HG02642 (cell line): ENCODE data around the gene MRM2.

Source experiments
- ATAC-seq: cut with Tn5 transposase; IDR thresholded peaks from one replicate; pipeline ENCODE4 v1.9.1; 2021; ENCODE audit warnings: mild to moderate bottlenecking; ENCODE audit not compliant: unreplicated experiment, poor library complexity

MRM2 gene

DNA sequence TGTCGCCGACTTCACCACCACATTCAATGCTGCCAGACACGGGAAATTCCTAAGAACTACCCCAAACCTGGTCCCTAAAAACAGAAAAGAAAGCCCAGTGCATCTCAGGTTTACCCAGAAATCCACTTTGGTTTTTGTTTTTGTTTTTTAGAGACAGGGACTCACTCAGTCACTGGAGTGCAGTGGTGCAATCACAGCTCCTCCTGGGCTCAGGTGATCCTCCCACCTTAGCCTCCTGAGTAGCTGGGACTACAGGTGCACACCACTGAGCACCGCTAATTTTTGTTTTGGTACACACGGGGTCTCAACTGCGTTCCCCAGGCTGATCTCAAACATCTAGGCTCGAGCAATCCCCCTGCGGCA, 32.1 kb downstream of the MRM2 start:
- no peak for ATAC-seq

DNA sequence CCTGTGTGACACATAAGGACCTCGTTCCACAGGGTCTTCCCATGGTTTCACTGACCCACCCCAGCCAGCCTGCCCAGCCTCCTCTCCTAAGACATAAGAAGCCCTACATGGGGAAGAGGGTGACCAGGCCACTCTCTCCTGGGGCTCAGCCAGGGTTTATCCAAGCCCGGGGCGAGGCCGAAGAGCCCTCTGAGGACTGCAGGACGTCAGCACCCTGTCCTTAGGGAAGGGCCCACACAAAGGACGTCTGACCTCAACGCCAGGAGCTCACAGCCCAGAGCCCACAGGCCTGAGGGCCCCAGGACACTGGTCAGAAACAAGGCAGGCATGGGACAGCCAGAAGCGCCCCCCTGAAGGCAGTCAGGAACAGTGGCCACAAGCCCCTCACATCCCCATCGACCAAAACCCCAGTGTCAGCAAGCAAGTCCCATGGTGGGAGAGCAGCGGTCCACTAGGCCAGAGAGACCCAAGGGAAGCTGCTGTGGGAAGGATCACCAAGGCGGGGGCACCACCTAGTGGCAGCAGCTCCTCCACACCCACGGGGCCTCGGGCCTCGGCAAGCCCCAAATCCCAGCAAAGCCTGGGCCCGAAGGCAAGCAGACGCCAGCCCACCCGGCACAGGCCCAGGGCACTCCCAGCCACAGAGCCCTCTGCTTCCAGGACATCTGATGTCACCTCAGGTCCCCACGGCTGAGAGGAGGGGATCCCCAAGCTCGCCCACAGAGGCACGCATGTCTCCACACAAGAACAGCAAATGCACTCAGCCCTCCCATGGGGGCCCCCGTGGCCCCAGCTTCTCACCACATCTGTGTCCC, 32.7 kb downstream of the MRM2 start:
- ATAC-seq, result peak; percentile 64

DNA sequence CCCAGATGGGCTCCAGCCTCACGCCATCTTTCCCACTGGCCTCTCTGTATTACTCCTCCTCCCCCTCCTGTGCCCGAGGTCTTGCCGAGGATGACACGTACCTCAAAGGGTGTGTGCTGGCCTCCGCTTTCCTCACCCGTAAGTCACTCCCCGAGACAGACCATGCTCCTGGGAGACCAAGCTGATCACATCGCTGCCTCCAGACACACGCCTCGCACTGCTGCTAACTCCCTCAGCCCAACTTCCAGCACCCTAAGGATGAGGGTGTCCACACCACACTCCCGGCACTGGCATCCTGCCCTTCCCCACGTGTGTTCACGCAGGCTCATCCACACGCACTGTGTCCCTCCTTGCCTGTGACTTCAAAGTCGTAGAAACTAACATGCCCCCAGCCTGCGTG, 33.3 kb downstream of the MRM2 start:
- ATAC-seq, result no peak

DNA sequence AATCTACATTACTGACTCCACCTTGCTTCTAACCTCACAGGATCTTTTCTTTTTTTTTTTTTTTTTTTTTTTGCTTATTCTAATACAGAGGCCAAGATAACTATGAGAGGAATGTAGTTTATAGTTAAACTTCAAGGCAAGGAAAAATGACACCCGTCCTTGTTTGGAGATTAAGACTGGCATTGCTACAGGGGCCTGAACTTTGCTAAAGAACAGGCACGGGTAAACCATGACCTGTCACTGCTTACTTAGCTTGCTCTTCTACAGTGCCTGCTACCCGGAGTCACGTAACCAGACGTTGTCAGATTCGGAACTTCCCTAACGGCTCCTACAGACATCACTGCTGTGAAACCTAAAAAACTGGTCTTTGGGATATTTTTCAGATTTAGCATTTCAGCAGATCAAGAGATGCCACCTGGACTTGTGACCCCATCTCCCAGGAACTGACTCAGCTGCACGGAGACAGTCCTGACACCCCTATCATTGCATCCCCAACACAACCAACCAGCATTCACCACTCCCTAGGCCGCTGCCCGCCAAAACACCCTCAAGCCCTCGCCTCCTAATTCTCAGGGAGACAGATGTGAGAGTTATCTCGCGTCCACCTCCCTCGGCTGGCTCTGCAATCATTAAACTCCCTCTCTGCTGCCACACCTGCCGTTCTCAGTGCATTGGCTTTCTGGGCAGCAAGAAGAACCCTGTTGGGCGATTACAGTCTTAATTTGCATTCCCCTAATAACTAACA, 36.8 kb downstream of the MRM2 start:
- ATAC-seq, result no peak

DNA sequence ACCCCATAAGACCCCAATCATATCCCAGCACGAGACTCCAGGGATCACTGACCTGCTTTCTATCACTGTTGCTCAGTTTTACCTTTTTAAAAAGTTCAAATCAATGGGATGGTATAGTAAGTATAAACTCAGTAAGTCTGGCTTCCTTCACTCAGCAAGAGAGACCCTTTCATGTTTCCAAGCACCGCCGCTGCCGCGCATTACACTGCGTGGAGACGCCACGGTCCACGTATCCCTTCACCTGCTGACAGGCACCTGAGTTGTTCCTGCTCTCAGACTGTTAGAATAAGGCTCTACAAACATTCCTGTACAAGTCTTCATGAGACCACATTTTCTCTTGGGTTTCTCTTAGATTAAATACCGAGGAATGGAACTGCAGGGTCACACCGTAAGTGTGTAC, 37.6 kb downstream of the MRM2 start:
- no peak for ATAC-seq

DNA sequence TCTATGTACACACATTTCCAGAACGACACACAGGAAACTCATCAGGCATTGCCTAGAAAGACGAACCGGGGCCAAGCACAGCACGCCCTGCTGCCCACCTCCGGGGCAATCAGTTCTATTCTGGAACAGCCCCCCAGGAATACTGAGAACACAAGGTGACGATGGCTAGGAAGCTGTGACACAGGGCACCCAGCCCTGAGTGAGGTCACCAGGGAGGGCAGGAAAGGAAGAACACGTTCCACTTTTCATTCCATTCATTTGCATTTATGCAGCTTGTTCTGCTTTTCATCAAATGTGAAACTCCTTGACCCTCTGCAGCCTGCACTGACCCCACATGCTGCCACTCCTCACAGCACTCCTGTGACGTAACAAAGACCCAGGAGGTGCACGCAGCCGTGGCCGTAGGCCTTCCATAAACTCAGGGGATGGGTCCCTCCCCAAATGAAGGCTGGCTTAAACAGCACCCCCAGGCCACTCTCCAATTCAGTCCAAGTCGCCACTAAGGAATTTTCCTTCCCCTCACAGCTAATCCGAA, 38.2 kb downstream of the MRM2 start:
- no peak for ATAC-seq

DNA sequence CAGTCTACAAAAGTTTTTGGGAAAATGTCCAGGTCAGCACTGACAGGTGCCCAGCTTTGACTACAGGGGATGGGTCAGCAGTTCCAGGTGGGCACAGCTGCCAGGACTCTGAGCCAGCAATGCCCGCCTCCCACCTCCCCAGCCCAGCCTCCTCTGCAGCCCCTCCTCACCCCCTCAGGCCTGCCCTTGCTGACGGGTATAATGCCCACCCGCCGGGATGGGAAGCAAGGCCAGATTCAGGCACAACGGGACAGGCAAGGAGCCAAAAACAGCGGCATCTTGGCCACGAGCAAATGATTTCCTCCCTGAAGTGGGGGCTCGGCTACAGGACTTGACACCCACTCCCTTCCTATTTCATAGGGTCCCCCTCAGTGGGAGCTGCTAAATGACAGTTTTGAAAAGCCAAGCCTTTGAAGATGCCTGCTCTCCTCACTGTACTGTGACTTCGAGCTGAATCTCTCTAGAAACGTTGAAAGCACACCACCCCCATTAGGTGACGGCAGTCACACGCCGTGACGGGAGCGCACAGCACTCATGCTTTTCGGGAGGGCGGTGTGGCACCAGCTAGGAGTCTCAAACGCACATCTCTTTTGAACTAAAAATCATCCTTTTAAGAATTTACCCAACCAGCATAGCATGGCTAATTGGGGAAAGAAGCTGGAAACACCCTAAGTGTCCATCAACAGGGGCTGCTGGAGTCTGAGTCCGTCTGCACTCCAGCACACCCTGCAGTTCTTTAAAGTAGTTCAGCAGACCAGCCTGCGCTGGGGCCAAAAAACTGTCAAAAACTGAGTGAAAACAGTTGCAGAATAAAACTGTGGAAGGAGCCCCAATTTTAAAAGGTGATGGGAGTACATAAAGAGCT, 38.9 kb downstream of the MRM2 start:
- ATAC-seq, result no peak

DNA sequence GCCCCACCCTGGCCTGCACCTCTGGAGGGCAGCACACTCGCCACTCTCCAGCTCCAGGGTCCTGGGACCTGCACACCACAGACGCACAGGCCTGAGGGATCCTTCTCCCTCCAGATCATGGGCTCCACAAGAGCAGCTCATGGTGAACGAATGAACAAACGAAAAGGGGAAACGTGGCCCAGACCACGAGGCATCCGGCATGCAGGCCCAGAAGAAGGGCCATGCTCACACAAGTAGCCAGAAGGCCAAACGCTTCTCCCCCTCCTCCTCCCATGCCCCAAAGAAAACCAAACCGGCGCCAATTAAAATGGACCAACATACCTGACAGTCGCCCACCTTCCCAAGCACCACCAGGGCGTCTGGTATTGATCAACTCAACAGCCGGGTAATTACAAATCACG, 39.6 kb downstream of the MRM2 start:
- ATAC-seq, result no peak

DNA sequence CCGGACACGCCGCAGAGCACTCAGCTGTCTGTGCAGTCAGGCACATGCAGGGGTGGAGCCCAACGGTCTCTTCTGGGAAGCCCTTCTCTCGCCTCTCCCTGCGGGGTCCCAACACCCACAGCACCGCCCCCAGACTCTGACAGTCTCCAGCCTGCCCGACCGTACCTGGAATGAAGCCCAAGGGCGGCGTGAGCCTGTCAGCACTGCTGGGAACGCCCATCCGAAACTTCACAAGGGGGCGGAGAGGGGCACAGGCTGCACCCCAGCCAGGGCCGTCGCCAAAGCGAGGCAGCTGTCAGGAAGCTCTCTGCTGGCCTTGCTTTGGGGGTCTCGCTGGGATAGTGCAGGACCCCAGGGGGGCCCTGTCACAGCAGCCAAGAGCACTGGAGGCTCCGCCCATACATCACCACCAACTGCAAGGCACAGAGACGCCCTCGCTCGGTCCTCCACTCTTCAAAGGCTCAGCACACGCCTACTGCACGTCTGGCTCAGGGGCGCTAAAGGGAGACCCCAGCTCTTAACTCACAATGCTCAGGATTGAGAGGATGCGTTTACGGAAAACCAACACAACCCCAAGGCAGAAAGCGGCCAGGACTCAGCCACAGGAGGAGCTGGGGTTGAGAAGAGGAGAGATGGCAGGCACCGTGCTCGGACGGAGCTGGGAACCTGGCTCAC, 40.2 kb downstream of the MRM2 start:
- ATAC-seq, result no peak

DNA sequence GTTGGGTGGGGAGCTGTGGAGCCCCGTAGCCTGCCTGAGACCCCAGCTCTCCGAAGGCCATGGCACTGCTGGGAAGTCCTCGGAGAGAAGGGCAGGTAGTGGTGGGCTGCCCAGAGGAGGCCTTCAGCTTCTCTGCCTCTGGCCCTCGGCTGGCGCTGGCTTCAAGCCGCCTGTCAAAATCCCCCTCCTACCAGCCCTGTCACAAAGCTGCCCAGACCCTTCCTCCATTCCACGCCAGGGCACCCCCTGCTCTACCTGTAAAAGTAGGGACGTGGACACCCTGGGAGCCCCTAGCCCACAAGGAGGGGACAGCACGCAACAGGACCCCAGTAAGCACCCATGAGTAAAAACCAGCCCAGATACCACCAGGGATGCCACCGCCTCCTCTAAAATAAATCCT, 40.9 kb downstream of the MRM2 start:
- ATAC-seq, result no peak

DNA sequence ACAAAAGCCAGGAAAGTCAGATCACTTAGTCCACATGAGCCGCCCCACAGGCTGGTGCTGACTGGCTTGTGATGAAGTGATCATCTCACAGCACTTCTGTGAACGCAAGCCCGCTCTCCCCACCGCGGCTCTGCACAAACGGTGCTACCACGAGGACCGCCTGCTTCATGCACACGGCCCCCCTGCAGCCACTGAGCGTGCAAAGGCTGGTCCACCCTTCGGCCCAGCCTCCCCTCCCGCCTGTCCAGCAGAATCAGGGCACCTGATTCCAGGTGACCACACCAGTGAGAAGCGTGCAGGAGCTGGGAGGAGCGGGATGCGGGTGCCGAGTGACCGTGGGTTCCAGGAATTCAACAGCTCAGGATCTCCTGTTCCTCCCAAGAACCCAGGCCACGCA, 41.4 kb downstream of the MRM2 start:
- ATAC-seq, result no peak

DNA sequence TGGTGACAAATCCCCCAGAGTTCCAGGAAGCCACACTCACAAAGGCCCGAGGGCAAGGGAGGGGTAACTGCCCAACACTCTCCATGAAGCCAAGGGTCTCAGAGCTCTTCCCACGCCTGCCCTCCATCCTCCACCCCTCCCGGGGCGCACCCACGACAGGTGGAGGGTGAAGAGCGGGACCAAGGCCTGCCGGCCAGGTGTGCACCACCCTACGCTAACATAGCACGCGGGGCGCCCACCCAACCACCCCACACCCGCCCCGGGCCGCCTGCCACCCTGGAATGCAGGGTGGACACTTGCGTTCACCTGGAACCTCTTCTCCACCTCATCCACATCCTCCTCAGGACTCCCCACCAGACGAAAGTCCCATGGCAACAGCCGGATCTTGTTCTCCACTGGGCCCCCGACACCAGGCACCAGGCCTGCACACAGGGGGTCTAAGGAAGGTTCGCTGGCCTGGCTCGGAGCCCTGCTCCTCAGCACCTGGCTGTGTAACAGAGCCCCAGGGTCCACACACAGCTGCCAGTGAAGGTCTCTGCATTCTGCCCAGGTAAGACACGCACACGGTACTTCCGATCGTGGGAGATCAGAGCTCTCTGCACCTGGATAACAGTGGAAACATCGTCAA, 41.9 kb downstream of the MRM2 start:
- ATAC-seq, result no peak

DNA sequence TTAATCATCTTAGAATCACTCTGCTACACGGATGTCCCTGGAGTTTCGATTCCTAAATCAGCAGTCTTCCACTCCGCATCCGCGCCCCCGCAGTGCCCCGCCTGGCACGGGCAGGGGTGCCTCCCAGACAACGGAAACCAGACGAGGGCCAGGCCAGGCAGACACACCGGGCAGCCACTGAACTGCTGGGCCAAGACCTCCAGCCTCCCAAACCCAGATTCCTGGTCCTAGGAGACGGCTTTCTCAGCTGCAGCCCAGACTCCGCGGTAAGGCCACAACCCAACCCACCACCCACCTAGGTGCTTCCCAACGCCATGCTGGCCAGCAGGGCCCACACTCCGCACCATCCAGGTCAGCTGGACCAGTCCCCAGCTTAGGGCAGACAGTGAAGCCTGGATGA, 42.5 kb downstream of the MRM2 start:
- ATAC-seq, result no peak

DNA sequence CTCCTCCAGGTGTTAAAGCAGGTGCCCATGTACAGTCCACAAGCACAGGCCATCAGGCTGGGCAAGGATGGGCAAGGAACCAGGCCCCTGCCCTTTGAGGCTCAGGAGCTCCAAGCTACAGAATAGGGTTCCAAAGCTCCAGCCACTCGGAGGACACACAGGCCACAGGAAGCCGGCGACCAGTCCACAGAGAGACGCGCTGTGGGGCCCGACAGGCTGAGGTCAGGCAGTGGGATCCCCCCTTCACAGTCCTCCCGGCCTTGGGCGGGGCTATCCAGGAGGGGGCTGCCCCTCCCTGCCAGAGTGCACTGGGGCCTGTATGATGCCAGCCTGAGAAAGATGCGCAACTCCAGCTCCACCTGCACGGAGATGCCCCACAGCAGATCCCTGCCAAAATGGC, 43.2 kb downstream of the MRM2 start:
- ATAC-seq, result no peak

DNA sequence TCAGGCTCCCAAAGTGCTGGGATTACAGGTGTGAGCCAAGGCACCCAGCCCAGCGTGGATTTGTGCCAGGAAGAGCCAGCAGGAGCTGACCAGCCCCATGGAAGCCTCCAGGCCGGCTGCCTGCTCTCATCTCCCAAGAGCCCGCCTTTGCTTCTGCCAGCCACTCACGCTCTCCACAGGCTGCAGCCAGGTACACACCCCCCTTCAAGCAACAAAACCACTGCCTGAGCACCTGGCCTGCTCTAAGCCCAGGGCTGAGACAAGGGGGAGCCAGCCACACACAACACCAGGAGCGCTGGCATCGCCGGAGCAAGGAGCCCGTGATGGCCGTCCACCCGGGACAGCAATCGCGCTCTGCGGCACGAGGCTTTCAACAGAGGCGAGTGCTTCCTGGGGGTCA, 43.8 kb downstream of the MRM2 start:
- no peak for ATAC-seq

DNA sequence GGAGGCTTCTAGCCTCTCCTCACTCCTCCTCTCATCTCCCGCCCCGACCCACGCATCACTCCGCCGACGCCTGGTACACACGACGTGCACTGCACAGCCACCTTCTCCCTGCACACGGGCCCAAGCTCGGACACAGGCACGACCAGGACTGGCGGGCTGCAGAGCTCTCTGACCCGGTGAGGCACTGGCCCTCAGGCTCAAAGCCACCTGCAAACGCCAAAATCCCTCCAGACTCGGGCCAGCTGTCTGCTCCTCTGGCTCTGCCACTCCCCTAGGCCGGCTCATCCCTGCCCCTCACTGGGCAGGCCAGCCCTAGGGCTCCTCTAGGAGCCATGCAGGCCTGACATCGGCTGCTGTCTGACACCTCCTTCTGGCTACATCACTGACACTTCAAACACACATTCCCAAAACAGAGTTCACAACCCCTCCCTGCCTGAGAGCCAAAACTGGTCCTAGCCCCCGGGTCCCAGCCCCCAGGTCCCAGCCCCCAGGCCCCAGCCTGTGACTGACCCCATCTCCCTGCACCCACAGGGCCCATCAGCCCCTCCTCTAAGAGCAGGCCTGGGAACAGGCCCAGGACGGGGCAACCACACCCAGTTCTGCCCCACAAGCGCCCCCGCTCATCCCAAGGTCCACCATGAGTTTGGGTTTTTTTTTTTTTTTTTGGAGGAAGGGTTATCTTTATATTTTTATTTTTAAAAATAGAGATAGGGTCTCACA, 44.4 kb downstream of the MRM2 start:
- no peak for ATAC-seq

DNA sequence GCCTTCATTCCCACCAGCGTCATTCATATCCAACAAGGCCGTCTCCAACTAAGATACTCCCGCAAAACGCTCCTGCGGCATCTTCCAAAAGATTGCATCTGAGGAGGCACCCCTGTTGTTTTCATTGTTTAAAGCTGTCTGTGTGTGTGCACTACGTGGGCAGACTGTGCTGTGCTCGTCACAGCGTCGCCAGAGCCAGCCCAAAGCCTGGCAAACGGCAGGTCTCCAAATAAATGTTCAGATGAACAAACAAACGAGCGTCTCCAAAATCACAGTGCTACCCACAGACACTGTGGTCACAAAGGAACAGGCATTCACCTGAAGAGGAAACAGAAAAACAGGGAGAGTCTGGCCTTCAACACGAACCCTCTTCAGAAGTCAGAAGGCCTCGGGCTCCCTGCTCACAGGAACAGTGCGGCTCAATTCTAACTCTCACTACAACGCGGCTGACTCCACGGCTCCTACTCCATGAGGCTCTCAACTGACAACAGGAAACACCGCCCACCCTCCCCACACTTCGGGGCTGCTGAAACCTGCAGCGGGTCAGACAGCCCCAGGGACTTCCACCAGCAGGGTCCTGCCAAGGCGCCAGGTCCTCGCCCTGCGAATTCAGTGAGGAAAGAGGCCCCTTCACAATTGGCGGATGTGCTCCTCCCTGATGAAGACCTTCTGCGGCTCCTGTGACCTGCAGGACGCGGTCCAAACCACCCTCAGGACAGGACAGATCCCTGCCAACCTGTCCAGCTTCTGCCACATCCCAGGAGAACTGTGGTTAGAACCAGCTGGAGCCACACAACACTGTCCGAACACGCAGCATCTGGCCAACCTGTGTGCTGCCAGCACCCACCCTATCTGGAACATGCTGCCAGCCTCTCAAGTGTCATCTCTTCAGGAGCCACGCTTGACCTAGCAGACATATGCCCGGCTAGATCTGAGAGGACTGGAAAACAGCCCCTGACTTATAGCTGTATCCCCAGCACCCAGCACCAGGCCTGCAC, 45.3 kb downstream of the MRM2 start:
- no peak for ATAC-seq
